GM18511 (cell line): ENCODE measurements around the gene UQCR11.

Source experiments
- ATAC-seq: cut with Tn5 transposase; IDR thresholded peaks from one replicate; pipeline ENCODE4 v1.9.1; 2021; ENCODE audit warnings: mild to moderate bottlenecking, moderate library complexity; ENCODE audit not compliant: unreplicated experiment

The UQCR11 gene

GRCh38 chr19:1618157-1619093 lies 13.2 kb upstream of the UQCR11 start:
- ATAC-seq = no peak

GRCh38 chr19:1616875-1617274 lies 11.6 kb upstream of the UQCR11 start:
- ATAC-seq = no peak

- no peak for ATAC-seq
Measured at GRCh38 chr19:1616396-1616795, 11.1 kb upstream of the UQCR11 start.

- no peak for ATAC-seq
Measured at GRCh38 chr19:1615156-1615765, 10.0 kb upstream of the UQCR11 start.

- no peak for ATAC-seq
Measured at GRCh38 chr19:1613808-1614570, 8.7 kb upstream of the UQCR11 start.

GRCh38 chr19:1613146-1613545 lies 7.9 kb upstream of the UQCR11 start:
- no peak for ATAC-seq

GRCh38 chr19:1612114-1613086 lies 7.1 kb upstream of the UQCR11 start:
- ATAC-seq = no peak

- ATAC-seq = no peak
Measured at GRCh38 chr19:1611353-1611752, 6.1 kb upstream of the UQCR11 start.

GRCh38 chr19:1610579-1610978 lies 5.3 kb upstream of the UQCR11 start:
- ATAC-seq = no peak

GRCh38 chr19:1609680-1610474 lies 4.6 kb upstream of the UQCR11 start:
- no peak for ATAC-seq

GRCh38 chr19:1609103-1609396 lies 3.8 kb upstream of the UQCR11 start:
- no peak for ATAC-seq

GRCh38 chr19:1608359-1609102 lies 3.3 kb upstream of the UQCR11 start:
- ATAC-seq = no peak

GRCh38 chr19:1606138-1606651 lies 933 bp upstream of the UQCR11 start:
- ATAC-seq = no peak

- ATAC-seq = no peak
Measured at GRCh38 chr19:1602091-1602707, 3.1 kb downstream of the UQCR11 start.

- ATAC-seq = no peak
Measured at GRCh38 chr19:1601613-1602064, 3.6 kb downstream of the UQCR11 start.

GRCh38 chr19:1599460-1599846 lies 5.8 kb downstream of the UQCR11 start:
- ATAC-seq = no peak

GRCh38 chr19:1598777-1599459 lies 6.3 kb downstream of the UQCR11 start:
- no peak for ATAC-seq

GRCh38 chr19:1593501-1593772 lies 11.8 kb downstream of the UQCR11 start:
- no peak for ATAC-seq
